GM19035 (cell line): ENCODE results near the gene ATF4.

Experiments
- ATAC-seq: cut with Tn5 transposase; IDR thresholded peaks from one replicate; pipeline ENCODE4 v1.9.1; 2021; ENCODE audit not compliant: unreplicated experiment

ATF4 gene

GRCh38 chr22:39556970-39557841 lies 36.8 kb downstream of the ATF4 start:
- no peak for ATAC-seq

- ATAC-seq = no peak
These were observed 37.9 kb downstream of the ATF4 start for GRCh38 chr22:39558254-39558727.

GRCh38 chr22:39558950-39559349 lies 38.6 kb downstream of the ATF4 start:
- no peak for ATAC-seq

GRCh38 chr22:39559456-39560105 lies 39.2 kb downstream of the ATF4 start:
- no peak for ATAC-seq

GRCh38 chr22:39560127-39560526 lies 39.8 kb downstream of the ATF4 start:
- no peak for ATAC-seq

- ATAC-seq = no peak
These were observed 42.6 kb downstream of the ATF4 start for GRCh38 chr22:39562839-39563489.

- ATAC-seq = no peak
These were observed 43.4 kb downstream of the ATF4 start for GRCh38 chr22:39563571-39564428.

GRCh38 chr22:39565414-39565944 lies 45.1 kb downstream of the ATF4 start:
- ATAC-seq = no peak

- no peak for ATAC-seq
These were observed 47.0 kb downstream of the ATF4 start for GRCh38 chr22:39567135-39567946.

- ATAC-seq = no peak
These were observed 48.1 kb downstream of the ATF4 start for GRCh38 chr22:39568278-39568981.

GRCh38 chr22:39569066-39569465 lies 48.7 kb downstream of the ATF4 start:
- no peak for ATAC-seq

- no peak for ATAC-seq
These were observed 49.9 kb downstream of the ATF4 start for GRCh38 chr22:39570226-39570625.

GRCh38 chr22:39570665-39571064 lies 50.3 kb downstream of the ATF4 start, which contains the start of gene CACNA1I:
CACNA1I (plus strand) TSS chr22:39570753; CDS start chr22:39570753, 0 bp downstream.
- no peak for ATAC-seq

GRCh38 chr22:39571538-39571937 lies 51.2 kb downstream of the ATF4 start:
- ATAC-seq = no peak
